Stimulated activated CD8-positive, alpha-beta memory T cell treated with anti-CD3 and anti-CD28 coated beads, Interleukin-12 subunit alpha, Interleukin-12 subunit beta, amount 100 ng/mL, for 24 hours (primary cell): Measurements from ENCODE around the gene CD44.

Experiments
- DNase-seq: peaks from one replicate; pipeline ENCODE4 v3.0.0-alpha.2; 2020; ENCODE audit errors: extremely low read depth

CD44 gene

DNA sequence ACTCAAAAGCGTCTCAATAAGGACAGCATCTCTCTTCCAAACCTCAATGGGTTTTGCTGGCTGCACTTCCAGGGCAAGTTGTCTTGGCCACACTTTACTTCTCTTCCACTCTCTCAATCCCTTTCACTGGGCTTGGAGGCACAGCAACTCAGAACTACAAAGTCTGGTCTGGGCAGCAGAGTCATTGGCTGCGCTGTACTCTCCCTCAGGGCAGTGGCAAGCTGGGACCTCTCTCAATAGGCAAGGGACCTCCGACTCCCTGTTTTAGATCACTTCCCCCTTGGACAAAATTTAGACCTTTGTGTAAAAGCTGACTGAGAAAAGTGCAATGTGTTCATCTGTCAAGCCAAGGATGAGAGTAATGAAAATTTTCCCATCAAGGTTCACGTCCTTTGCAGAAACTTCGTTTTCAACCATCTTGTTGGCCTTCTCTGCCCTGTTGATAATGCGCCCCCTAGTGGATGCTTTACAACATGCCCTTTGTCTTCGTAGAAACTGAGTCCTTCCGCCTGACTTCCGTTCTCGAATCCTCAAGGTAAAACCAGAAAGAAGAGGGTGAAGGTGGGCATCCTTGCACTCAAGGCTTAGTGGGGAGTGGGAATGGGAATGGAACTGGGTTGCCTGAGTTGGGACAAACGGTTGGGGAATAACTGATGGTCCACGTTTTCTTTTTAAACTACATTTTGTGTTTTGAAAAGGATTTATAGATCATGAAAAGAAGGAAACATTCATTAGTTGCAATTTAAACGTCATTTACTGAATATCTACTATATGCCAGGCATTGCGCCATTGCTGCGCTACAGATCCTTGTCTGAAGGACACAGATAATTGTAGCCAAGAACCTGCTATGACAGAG lies 99.1 kb downstream of the CD44 start:
- DNase-seq = no peak

DNA sequence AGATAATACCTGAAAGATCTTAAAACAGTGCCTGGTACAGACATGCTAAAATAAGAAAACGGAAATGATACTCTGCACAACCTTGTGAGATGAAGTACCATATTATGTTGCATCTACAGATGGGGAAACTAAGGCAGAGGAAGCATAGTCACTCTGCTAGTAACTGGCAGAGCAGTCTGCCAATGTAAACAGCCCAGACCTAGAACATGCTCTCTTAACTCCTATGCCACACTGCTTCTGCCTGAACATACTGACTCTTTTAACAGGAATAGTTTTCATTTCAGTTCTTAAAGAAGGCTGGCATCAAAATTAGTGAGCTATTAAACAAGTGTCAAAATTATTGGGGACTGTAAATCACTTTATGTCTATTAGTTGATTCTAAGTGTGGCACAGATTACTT lies 99.9 kb downstream of the CD44 start:
- no peak for DNase-seq

DNA sequence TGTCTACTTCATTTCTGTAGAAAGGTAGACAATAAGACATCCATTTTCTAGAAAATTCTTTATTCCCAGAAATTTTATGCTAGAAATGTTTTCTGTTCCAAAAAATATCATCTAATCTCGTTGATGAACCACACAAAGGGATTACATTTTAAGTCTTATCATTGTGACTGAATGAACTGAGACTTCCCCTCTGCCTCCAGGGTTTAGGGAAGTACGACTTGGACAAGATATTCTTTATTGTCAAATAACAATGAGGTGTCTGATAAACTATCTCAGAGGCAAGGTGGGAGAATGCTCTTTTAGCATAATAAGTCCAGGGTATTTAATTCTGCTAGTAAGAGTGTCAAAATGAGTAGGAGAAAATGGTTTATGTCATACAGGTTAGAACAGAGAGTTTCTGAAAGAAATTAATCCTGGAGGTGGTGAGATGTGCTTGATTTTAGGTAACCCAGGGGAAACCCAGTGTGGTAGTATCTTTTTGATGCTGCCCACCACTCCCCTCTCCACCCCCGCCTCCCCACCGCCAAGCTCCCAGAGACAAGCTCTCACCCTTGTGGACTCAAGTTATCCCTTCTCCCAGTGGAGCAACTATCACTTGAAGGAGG lies 100.6 kb downstream of the CD44 start:
- no peak for DNase-seq

DNA sequence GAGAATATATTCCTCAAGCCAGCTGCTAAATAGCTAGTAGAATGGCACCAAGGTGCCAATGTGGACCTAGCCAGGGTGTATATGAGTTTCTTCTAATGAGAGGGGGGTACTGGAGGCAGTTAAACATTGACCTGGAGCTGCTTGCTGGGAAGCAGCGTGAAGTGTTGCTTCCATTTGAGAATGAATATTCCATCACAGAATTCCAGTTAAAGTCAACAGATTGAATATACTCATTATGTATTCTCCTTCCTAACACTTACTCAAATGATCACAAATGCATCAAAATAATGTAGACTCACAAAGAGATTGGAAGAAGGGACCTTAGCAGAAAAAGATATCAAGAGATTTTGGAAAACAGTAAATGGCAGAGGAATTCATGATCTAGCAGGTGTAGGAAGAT lies 102.1 kb downstream of the CD44 start:
- no peak for DNase-seq

DNA sequence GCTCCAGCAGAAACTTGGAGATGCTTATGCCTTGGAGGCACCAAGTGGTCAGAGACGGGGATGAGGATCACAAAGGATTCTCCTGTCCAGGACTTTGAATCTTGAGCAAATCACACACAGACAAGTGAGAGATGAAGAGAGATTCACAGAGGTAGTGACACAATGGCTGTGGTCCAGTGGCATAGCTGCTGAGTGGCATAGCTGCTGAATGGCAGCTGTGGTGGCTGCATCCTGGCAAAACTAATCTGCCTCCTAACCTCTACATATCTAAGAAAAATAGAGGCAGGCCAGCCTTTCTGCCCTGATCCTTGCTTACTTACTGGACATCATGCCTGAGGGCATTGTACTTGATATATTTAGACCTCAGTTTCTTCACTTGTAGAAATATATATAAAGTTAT lies 102.6 kb downstream of the CD44 start:
- DNase-seq = no peak

DNA sequence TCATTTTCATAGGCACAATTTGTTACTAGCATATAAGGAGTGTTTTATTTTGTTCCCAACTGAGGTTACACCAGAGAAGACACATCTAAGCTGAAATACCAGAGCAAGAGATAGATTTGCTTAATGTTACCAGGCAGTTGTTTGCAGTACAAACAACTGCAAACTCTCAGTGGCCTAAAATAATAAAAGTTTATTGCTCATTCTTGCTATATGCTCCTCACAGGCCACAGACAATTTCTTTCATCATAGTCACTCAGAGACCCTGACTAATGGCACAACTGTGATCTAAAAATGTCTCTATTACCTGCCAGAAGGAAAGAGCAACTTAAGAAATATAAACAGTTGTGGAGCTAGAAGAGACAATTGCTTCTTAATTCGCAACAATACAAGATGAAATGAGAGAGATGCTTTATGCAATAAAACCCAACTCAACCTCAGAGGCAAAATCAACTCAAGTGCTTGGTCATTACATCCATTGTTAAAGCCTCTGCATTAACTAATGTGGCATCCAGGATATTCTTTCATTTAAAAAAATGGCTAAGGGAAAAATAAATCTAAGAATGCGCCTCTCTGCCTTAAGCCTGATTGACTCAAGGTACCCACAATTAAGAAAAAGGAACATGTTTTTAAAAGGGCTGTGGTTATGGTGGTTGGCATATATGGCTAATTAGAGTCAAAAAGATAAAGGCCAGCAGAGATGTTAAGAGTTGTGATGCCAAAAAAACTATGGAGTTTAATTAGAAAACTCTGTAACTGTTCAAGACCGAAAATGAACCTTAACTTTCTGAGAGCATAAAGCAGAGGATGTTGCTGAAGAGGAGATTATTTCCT lies 103.7 kb downstream of the CD44 start:
- DNase-seq = no peak

DNA sequence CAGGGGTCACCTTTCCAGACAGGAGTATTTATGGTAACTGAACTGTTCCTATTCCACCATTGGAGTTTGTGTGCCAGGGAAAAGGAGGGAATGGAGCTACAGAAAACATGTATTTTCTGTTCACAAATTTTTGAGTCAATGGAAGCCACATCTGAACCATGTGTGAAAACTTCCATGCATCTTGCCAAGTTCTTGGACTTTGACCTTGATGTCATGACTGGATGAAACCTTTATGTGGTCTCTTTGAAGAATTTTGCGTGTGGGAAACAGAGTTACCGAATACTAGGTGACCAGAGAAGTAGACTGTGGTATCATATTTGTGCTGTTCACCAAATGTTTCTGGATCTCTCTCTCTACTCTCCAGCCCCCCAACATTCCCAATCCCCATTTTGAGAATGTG lies 104.8 kb downstream of the CD44 start:
- no peak for DNase-seq

DNA sequence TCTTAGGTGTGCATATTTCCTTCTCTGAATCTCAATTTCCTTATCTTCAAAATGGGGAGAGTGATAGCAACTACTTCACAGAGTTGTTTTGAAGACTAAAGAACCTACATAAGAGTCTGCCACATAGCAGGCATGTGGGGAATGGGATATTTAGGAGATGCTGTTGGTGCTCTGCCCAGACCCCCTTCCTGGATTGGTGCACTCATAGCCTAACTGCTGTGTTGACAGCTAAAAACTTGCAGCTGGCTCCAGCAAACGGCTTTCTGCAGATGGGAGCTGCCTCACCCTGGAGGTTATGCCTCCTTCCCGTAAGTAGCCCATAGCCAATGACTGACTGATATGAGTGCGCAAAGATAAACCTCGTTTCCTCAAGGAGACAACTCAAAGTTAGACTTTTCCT lies 106.1 kb downstream of the CD44 start:
- DNase-seq = no peak

DNA sequence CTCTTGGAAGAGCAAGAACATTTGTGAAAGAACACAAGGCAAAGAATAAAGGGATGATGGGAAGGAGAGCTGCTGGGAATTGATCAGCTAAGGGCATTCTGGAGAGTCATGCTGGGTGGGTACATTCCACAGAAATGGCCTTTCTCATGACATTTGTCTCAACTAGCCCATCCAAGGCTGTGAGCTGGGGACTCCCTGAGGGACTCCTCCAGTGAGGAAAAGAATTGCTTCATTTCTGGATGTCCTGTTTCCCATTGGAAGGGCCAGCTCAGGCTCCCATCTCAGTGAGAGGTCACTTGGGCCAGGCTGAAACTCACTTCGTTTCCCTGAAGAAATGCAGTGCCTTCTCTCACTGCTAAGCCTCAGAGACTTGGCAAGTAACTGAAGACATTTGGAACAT lies 106.8 kb downstream of the CD44 start:
- no peak for DNase-seq

DNA sequence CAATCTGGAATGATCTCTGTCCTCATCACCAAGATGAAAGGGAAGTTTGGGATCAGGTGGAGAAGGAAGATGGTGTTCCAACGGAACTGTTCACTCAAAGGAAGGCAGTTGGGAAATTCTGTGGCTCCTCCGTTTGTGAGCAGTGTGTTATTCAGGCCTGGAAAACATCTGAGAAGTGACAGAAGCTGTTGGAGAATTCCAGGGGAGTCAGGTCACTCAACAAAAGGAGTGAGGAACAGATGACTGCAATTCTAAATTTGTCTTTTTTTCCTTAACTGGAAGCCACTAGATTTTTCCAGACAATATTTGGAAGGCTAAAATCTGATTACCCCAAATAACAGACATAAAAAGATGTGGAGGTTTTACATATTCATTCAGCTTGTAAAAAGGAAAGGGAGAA lies 107.8 kb downstream of the CD44 start:
- no peak for DNase-seq

DNA sequence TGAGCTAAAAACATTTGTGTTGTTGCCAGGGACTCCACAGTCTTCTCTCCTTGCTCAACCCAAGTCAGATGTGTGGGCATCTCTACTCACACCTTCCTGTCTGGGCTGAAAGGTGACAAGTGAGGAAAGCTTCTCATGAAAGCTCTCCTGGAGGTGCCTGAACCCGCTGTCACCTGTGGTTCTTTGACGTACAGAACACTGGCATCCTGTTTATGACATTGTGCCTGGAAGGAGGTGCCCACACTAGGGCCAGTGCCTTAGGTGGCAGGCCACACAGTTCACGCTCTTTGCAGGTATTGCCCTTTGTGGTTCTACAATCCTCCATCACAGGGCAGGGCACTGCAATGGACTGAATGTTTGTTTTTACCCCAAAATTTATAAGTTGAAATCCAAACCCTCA lies 108.5 kb downstream of the CD44 start:
- DNase-seq = no peak

DNA sequence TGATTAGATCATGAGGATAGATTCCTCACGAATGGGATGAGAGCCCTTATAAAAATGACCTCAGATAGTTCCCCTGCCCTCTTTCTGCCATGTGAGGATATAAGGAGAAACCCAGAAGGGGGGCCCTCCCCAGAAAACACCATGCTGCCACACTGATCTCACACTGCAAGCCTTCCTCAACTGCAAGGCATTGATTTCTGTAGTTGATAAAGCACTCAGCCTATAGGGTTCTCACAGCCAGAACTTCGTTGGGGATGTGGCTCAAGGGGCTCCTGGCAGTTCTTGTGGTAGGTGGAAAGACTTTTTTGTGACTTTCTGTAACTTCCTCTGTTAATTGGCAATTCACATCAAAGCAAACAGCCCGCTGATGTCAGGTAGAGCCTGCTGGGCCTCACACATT lies 108.9 kb downstream of the CD44 start:
- no peak for DNase-seq

DNA sequence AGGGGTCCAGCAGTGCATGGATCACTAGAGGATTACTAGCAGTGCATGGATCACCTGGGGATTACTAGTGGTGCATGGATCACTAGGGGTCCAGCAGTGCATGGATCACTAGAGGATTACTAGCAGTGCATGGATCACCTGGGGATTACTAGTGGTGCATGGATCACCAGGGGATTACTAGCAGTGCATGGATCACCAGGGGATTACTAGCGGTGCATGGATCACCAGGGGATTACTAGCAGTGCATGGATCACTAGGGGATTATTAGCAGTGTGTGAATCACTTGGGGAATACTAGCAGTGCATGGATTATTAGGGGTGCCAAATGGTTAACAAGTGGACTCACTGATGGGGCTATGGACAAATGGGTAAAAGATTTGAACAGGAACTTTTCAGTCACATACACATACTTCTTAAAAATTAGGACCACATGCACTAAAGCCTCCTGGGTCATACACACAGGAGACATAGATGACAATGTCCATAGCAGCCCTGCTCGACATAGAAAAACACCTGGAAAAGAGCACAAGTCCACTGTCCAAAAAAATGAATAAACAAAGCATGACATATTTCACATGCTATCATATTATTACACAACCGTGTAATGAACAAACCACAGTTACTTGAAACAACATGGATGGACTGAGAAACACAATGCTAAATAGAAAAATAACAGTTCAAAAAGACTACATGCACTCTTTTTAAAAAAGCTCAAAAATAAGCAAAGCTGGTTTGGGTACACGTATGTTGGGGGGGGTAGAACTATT lies 109.8 kb downstream of the CD44 start:
- DNase-seq = no peak

DNA sequence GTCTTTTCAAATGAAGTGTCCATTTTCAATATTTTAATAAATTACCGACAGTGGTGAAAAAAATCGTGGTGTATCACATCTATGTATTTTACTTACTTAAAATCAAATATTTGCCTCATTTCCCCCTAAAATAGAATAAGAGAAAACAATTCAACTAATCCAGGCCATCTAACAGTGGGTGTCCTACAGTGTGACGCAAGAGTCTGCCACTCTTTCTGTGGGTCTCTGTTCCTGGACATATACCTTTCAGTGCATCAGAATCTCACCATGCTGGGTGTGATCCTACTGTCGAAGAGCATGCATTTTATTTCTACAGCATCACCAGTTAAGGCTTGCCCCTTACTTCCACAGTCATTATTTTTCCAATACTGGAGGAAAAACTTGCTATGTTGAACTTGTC lies 111.2 kb downstream of the CD44 start:
- DNase-seq = no peak

DNA sequence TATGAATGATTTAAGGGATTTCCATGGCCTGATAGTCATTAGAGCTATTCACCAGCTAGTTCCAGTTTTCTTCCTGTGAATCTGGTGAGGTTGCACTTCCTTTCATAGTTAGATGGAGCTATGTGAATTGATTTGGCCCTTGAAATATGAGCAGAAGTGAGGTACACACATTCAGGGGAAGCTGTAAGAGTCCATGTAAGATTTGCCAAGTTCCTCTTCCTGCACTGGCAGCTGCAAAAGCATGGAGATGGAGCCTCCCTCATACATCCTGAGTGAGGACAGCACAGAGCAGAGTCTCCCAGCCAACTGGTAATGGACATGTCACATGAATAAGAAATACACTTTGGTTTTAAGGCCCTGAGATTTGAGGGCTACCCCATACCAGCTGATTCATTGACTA lies 111.7 kb downstream of the CD44 start:
- no peak for DNase-seq

DNA sequence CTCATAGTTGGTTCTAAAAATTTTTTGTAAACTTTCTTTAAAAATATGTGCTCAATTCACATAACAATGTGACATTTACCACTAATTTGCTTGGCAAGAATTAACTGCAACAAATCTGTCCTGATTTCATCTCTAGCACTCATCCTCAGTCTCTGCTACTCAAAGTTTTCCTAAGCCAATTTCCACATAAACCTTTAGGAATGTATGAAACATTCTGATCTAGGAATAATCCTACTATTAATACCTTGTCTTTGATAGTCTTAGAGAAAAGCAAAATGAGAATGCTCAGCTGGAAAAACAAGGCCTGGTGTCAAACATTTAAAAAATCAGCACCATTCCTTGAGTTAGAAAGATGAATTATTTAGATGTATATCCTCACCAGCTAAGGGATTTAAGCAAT lies 114.3 kb downstream of the CD44 start:
- DNase-seq = no peak

DNA sequence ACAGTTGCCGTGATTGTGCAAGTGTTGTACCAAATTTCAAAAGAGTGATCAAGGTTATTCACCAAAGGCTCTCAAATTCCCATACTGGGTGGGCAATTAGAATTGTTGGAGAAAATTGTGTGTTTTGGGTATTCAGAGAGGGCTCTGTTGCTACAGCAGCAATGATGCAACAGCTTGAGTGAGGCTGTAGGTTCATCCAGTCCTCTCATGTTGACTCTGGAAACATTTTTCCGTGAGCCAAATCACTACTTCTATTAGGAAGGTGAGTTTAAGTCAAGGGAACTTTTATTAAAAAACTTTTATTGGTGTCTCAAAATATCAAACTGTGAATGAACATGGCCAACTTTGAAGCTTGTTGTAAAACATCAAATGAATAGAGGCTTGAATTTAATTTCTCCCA lies 116.5 kb downstream of the CD44 start:
- DNase-seq = no peak

DNA sequence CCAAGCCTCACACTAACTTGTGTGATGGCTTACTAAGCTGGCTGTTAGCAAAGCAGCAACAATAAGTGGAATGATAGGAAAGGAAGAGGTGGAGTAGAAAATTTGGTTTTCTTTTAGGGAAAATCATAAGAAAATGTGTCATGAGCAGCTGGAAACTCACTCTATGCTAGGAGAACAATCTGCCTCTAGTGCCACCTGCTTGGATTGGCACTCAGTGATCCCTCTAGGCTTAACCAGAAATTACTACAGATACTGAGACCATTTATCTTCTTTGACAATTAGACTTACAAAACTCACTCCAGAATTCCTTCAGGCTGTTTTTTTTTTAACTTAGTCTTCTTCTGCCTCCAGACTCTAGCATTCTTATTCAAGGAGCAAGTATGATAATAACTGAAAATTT lies 117.3 kb downstream of the CD44 start:
- DNase-seq = no peak

DNA sequence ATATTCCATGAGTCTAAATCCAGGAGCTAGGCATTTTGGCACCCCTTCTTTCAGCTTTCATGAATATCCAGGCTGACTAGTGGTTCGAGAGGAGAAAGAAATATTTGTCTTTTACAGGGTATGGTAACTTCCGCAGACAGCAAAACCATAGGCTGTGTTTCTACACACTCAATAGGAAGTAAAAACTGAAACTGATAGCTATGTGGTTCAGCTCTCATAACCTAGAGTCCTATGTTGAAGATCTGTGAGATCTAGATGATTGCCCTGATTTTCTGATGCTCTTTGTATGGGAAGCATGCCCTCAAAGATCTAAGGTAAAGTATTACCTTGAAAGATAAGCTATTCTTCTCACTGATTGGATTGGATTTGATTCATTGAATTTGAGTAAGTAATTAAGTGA lies 118.3 kb downstream of the CD44 start:
- no peak for DNase-seq

DNA sequence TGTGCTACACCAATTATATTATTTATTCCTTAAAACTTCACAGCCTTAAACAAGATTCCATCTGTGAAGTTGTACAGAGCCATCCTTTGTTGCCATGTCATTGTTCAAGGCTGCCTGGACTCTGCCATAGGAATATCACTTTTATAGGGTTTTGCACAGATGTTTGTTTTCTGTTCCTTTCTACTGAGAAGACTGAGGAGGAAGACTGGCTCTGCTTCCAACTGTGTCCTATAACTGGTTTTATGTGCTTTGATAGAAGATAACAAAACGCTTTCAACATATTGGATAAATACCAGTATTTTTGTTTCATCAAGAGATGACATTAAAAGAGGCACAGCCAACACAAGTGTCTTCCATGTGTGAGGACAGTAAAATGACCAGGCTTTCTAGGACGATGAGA lies 120.6 kb downstream of the CD44 start:
- DNase-seq = no peak

DNA sequence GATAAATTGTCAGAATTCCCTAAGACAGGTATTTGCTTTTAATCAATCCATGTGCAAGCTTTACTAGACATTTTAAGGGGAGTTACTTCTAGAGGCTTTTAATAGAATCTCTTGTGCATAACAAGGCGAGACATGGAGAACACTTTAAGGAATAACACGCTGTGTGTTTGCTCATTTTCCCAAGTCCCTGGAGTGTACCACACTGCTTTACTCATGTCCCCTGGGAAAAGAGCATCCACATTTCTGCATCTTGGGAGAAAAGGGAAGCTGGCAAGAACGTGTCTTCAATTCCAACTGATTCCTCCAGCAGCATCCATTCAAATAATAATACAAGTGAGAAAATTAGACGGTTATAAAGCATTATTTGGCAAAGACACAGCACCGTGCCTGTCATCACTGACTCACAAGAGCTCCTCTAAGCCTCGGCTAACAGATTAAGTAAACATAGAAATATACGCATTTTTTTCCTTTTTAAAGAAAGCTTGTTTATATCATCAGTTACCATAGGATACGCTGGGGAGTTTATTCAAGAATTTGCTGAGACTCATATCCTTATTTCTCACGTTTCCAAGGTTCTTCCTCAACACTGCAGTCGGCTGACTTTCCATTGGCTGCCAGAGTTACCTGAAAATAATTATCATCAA lies 121.5 kb downstream of the CD44 start:
- no peak for DNase-seq

DNA sequence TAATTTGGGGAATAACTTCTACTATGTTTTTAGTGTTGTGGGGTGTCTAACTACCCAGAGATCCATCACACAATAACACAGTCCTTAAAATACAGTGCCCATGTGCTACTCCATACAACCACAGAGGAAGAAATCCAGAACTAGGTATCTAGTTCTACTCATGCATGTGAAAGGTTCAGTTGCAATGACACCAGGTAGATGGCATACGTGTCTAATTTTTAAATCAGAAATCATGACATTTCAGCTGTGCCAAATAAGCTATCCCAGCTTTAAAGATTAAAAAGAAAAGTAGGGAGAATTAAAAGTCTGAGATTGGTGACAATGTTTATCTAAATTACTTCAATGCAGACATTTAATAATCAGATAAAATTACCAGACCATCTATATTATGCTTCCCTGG lies 122.2 kb downstream of the CD44 start:
- DNase-seq = no peak
